Mesothelial cell of epicardium (in vitro differentiated cells): ENCODE measurements around the gene ACTL6B. TPM values are rescaled to one million over a fixed set of nuclear protein-coding genes. Genes with fewer than 3 reads are reported as not detected.
A peak's percentile ranks its signal among the peaks of the same experiment; 100 is the strongest.
"Not testable (repeated sequence)": the region's sequence is repeated elsewhere in the genome, so short reads cannot be mapped to it uniquely, and the experiment has no call there.

Experiments
- DNase-seq, 2 experiments: peaks; one replicate each; pipeline ENCODE4 v3.0.0; 2021; ENCODE audit warnings: low spot score in 2 of 2; ENCODE audit not compliant: unreplicated experiment in 2 of 2
- H3K27ac Mint-ChIP-seq: 2 replicates; pipeline ENCODE4 v1.8.0; 2021; ENCODE audit warnings: mixed read lengths
- H3K27me3 Mint-ChIP-seq: 2 replicates; pipeline ENCODE4 v1.8.0; 2021; ENCODE audit warnings: low read depth, mixed read lengths
- H3K36me3 Mint-ChIP-seq: 2 replicates; pipeline ENCODE4 v1.8.0; 2021; ENCODE audit warnings: mixed read lengths
- H3K4me1 Mint-ChIP-seq: 2 replicates; pipeline ENCODE4 v1.8.0; 2021; ENCODE audit warnings: mixed read lengths
- H3K4me3 Mint-ChIP-seq: 2 replicates; pipeline ENCODE4 v1.8.0; 2021; ENCODE audit warnings: mild to moderate bottlenecking, moderate library complexity, mixed read lengths
- H3K9me3 Mint-ChIP-seq: 2 replicates; pipeline ENCODE4 v1.8.0; 2021; ENCODE audit warnings: mixed read lengths
- CTCF ChIP-seq: fragments of 200-600 bp; sonication (generic); IDR thresholded peaks from one replicate; pipeline ENCODE4 v1.5.0; 2021; ENCODE audit warnings: antibody characterized with exemption; ENCODE audit not compliant: unreplicated experiment
- total RNA-seq: library from RNA; stranded (reverse); gene quantifications from 3 replicates; pipeline ENCODE4 v1.2.1, GENCODE V29; 2021

Gene ACTL6B
- total RNA-seq, 1 donor from 2014 or later = not detected

GRCh38 chr7:100673942-100674410, 17.7 kb upstream of the ACTL6B start:
- H3K27me3 Mint-ChIP-seq = peaks cover 16% of the 10 kb centered on the region
- no peaks in the 10 kb centered on the region for H3K9me3 Mint-ChIP-seq
- peaks cover 5% of the 10 kb centered on the region for H3K36me3 Mint-ChIP-seq
- no peak for TF ChIP-seq CTCF
- H3K4me1 Mint-ChIP-seq = peaks cover 16% of the 10 kb centered on the region
- DNase-seq = no peak
- peak overlapping the region; percentile 95 for H3K4me3 Mint-ChIP-seq
- peak overlapping the region; percentile 97 for H3K27ac Mint-ChIP-seq

GRCh38 chr7:100673302-100673941, 17.2 kb upstream of the ACTL6B start, which contains the start of gene GNB2:
TSS of gene GNB2 (plus strand) at chr7:100673740. CDS start at chr7:100676266, 2,526 bp downstream.
- H3K36me3 Mint-ChIP-seq = peaks cover 5% of the 10 kb centered on the region
- DNase-seq = peak; percentile 97 to 100
- peak within 1 kb of the TSS; percentile 95 for H3K4me3 Mint-ChIP-seq
- TF ChIP-seq CTCF = no peak
- H3K4me1 Mint-ChIP-seq = peaks cover 14% of the 10 kb centered on the region
- H3K27ac Mint-ChIP-seq = peak within 1 kb of the TSS; percentile 97
- H3K27me3 Mint-ChIP-seq = peaks cover 16% of the 10 kb centered on the region
- H3K9me3 Mint-ChIP-seq = no peaks in the 10 kb centered on the region

GRCh38 chr7:100671353-100672327, 15.4 kb upstream of the ACTL6B start:
- DNase-seq = no peak
- Mint-ChIP-seq H3K9me3 (peaks cover 3% of the 10 kb centered on the region), H3K4me3 (no peak overlapping the region), H3K27ac (no peak overlapping the region), H3K4me1 (peaks cover 7% of the 10 kb centered on the region), H3K36me3 (no peaks in the 10 kb centered on the region), H3K27me3 (peaks cover 24% of the 10 kb centered on the region)
- no peak for TF ChIP-seq CTCF

- peaks cover 32% of the 10 kb centered on the region for H3K27me3 Mint-ChIP-seq
- no peak overlapping the region for H3K4me3 Mint-ChIP-seq
- H3K4me1 Mint-ChIP-seq = peaks cover 1% of the 10 kb centered on the region
- no peaks in the 10 kb centered on the region for H3K36me3 Mint-ChIP-seq
- no peak for DNase-seq
- peaks cover 3% of the 10 kb centered on the region for H3K9me3 Mint-ChIP-seq
- TF ChIP-seq CTCF = no peak
- no peak overlapping the region for H3K27ac Mint-ChIP-seq
These were observed 13.8 kb upstream of the ACTL6B start for GRCh38 chr7:100670074-100670473.

- not testable (repeated sequence) for H3K27ac Mint-ChIP-seq, H3K9me3 Mint-ChIP-seq
- peaks cover 32% of the 10 kb centered on the region for H3K27me3 Mint-ChIP-seq
These were observed 12.9 kb upstream of the ACTL6B start for GRCh38 chr7:100669106-100669505.

GRCh38 chr7:100668069-100668449, 11.8 kb upstream of the ACTL6B start:
- TF ChIP-seq CTCF = no peak
- no peak overlapping the region for H3K4me3 Mint-ChIP-seq
- no peaks in the 10 kb centered on the region for H3K36me3 Mint-ChIP-seq
- H3K4me1 Mint-ChIP-seq = no peaks in the 10 kb centered on the region
- H3K27me3 Mint-ChIP-seq = peaks cover 32% of the 10 kb centered on the region
- H3K9me3 Mint-ChIP-seq = peaks cover 3% of the 10 kb centered on the region
- H3K27ac Mint-ChIP-seq = no peak overlapping the region
- DNase-seq = no peak

More at GRCh38 chr7:100669106-100669505, 12.9 kb upstream of the ACTL6B start:
- DNase-seq, H3K4me1 Mint-ChIP-seq, H3K36me3 Mint-ChIP-seq, H3K4me3 Mint-ChIP-seq: not testable (repeated sequence)
